Measurements from ENCODE around the gene FOXL3. TPM values are rescaled to one million over a fixed set of nuclear protein-coding genes. Genes with fewer than 3 reads are reported as not detected.
"Not testable (repeated sequence)": the region's sequence is repeated elsewhere in the genome, so short reads cannot be mapped to it uniquely, and the experiment has no call there.

The FOXL3 gene
- total and polyA plus RNA-seq, 2 experiments from 2014 or later = not detected

- not testable (repeated sequence) for DNase-seq (ENCODE audit: low spot score)
- H3K27me3 ChIP-seq (ENCODE audit: insufficient read depth) = peaks cover 17% of the 10 kb centered on the region
Measured at GRCh38 chr7:297141-297540, 7.2 kb downstream of the FOXL3 start.

GRCh38 chr7:297611-298374 lies 7.8 kb downstream of the FOXL3 start:
- no peak for DNase-seq (ENCODE audit: low spot score)
- Mint-ChIP-seq H3K27me3 (ENCODE audit: insufficient read depth, low read depth, poor library complexity) (peaks cover 9% of the 10 kb centered on the region), H3K9me3 (peaks cover 13% of the 10 kb centered on the region), H3K4me1 (no peaks in the 10 kb centered on the region), H3K36me3 (ENCODE audit: low read depth) (peaks cover 2% of the 10 kb centered on the region; the same call in 1 of the 3 replicates), H3K27ac (no peak overlapping the region), H3K4me3 (no peak overlapping the region)
- Histone ChIP-seq H3K4me1 (ENCODE audit: insufficient read depth) (no peaks in the 10 kb centered on the region), H3K4me3 (no peak overlapping the region), H2AFZ (no peak overlapping the region), H3K79me2 (replicated peaks; ENCODE audit: insufficient read depth) (no peaks in the 10 kb centered on the region), H3K27me3 (ENCODE audit: insufficient read depth) (peaks cover 10% of the 10 kb centered on the region; the same call in 1 of the 2 replicates), H3F3A (replicated peaks; ENCODE audit: low read depth) (0 out of 2 replicates have a peak, but pooled peaks cover 6% of the 10 kb centered on the region), H3K36me3 (ENCODE audit: insufficient read depth) (no peaks in the 10 kb centered on the region), H3K27ac (ENCODE audit: low read depth) (no peak overlapping the region), H3K9me2 (ENCODE audit: insufficient read depth) (no peaks in the 10 kb centered on the region), H4K20me1 (replicated peaks; ENCODE audit: insufficient read depth) (no peaks in the 10 kb centered on the region), H3K4me2 (no peak overlapping the region)
- ATAC-seq = no peak
- no peak for TF ChIP-seq ETS1 (IDR thresholded peaks at IDR 0.05)
- TF ChIP-seq STAT1 (IDR thresholded peaks at IDR 0.05; ENCODE audit: unreplicated experiment) = no peak
- no peak for TF ChIP-seq CTCF (conservative IDR thresholded peaks at IDR 0.05; ENCODE audit: low read depth in 2 of 2)
- TF ChIP-seq JUNB (IDR thresholded peaks at IDR 0.05; ENCODE audit: unreplicated experiment) = no peak
- no peak for TF ChIP-seq ZNF462 (CRISPR knock-in tag; IDR thresholded peaks at IDR 0.05)
- TF ChIP-seq, protein P1, sequence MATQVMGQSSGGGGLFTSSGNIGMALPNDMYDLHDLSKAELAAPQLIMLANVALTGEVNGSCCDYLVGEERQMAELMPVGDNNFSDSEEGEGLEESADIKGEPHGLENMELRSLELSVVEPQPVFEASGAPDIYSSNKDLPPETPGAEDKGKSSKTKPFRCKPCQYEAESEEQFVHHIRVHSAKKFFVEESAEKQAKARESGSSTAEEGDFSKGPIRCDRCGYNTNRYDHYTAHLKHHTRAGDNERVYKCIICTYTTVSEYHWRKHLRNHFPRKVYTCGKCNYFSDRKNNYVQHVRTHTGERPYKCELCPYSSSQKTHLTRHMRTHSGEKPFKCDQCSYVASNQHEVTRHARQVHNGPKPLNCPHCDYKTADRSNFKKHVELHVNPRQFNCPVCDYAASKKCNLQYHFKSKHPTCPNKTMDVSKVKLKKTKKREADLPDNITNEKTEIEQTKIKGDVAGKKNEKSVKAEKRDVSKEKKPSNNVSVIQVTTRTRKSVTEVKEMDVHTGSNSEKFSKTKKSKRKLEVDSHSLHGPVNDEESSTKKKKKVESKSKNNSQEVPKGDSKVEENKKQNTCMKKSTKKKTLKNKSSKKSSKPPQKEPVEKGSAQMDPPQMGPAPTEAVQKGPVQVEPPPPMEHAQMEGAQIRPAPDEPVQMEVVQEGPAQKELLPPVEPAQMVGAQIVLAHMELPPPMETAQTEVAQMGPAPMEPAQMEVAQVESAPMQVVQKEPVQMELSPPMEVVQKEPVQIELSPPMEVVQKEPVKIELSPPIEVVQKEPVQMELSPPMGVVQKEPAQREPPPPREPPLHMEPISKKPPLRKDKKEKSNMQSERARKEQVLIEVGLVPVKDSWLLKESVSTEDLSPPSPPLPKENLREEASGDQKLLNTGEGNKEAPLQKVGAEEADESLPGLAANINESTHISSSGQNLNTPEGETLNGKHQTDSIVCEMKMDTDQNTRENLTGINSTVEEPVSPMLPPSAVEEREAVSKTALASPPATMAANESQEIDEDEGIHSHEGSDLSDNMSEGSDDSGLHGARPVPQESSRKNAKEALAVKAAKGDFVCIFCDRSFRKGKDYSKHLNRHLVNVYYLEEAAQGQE (IDR thresholded peaks at IDR 0.05; ENCODE audit: unreplicated experiment) = no peak
- no peak for TF ChIP-seq ZNF114 (CRISPR knock-in tag; IDR thresholded peaks at IDR 0.05)
- TF ChIP-seq CREB1 (CRISPR knock-in tag; IDR thresholded peaks at IDR 0.05; ENCODE audit: low read depth) = no peak

More at GRCh38 chr7:297141-297540, 7.2 kb downstream of the FOXL3 start:
- H3K36me3 ChIP-seq (ENCODE audit: insufficient read depth); H2AFZ ChIP-seq; H3K4me3 ChIP-seq; H3K9me2 ChIP-seq (ENCODE audit: insufficient read depth); H3K27me3 Mint-ChIP-seq (ENCODE audit: insufficient read depth, low read depth, poor library complexity); H3K27ac ChIP-seq (ENCODE audit: low read depth); H3K36me3 Mint-ChIP-seq (ENCODE audit: low read depth); H3F3A ChIP-seq (replicated peaks; ENCODE audit: low read depth); H3K4me1 ChIP-seq (ENCODE audit: insufficient read depth); ATAC-seq; H3K79me2 ChIP-seq (replicated peaks; ENCODE audit: insufficient read depth); H3K4me1 Mint-ChIP-seq; H4K20me1 ChIP-seq (replicated peaks; ENCODE audit: insufficient read depth); H3K4me3 Mint-ChIP-seq; H3K27ac Mint-ChIP-seq; H3K4me2 ChIP-seq: not testable (repeated sequence)
- peaks cover 16% of the 10 kb centered on the region for H3K9me3 Mint-ChIP-seq

Data from GM23338 (cell line).